HFF-Myc (cell line): ENCODE measurements around the gene IKZF2.

ENCODE experiments used
- DNase-seq: peaks from one replicate; pipeline ENCODE4 v3.0.0-alpha.2; 2011; ENCODE audit warnings: low read depth; ENCODE audit errors: extremely low read depth
- H3K4me3 ChIP-seq: replicated peaks from 2 replicates; pipeline ENCODE4 v1.5.1; 2011; ENCODE audit warnings: low read depth, mild to moderate bottlenecking, control low read depth, low read length
- TF ChIP-seq, protein P1 (sequence below): IDR thresholded peaks from 2 replicates; pipeline ENCODE4 v1.5.1; 2012; ENCODE audit warnings: mild to moderate bottlenecking, low read depth, low read length, control low read depth; ENCODE audit errors: missing control alignments

The IKZF2 gene

DNA sequence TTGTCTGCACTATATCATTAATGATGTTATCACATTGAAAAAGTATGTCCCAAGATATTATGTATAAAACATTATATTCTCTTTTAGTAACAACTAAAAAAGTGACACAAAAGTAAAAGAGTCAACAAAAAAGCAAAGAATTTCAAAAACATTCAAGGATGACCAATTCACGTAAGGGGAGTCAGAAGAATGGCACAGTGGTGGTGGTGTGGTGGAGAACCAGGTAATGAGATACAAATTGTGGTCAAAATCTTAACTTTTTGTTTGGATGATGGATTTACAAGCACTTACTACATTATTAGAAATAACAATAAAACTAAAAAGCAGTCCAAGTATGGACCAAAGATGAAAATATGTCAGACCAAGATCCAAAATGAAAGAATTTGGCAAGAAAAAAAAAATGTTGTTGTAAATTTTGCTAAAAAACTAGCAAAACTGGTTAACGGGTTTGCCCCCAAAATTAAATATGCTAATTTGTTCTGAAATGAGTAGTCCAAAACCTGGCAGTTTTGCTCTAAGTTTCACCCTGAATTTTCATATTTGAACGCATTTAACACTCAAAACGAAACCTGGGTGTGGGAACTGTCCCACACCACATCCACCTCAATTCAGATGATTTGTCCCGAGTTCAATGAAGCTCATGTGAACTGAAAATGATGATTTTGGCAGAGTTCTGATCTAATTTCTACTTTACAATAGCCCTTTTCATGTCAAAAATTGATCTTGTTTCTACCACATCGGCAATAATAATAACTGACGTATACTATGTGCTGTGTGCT lies 135.8 kb downstream of the IKZF2 start:
- DNase-seq: no peak
- H3K4me3 ChIP-seq: no peak overlapping the region
- TF ChIP-seq, protein P1, sequence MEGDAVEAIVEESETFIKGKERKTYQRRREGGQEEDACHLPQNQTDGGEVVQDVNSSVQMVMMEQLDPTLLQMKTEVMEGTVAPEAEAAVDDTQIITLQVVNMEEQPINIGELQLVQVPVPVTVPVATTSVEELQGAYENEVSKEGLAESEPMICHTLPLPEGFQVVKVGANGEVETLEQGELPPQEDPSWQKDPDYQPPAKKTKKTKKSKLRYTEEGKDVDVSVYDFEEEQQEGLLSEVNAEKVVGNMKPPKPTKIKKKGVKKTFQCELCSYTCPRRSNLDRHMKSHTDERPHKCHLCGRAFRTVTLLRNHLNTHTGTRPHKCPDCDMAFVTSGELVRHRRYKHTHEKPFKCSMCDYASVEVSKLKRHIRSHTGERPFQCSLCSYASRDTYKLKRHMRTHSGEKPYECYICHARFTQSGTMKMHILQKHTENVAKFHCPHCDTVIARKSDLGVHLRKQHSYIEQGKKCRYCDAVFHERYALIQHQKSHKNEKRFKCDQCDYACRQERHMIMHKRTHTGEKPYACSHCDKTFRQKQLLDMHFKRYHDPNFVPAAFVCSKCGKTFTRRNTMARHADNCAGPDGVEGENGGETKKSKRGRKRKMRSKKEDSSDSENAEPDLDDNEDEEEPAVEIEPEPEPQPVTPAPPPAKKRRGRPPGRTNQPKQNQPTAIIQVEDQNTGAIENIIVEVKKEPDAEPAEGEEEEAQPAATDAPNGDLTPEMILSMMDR: no peak

DNA sequence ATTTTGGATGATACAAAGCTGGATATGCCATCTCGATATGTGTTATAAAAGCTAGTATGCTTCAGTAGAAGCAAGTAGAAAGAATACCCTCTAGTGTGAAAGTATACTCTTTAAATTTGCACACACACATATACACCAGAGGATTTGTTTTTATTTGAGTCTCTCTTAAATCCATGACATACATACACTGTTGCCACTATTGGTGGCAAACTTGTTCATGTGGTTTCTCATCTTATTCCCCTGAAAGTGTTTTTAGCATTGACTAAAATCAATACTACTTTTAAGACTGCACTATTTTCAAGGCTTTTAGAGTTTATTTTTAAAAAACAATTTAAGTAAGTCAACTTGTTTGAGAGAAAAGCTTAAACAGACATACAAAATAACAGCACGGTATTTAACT lies 137.4 kb downstream of the IKZF2 start:
- DNase-seq: no peak
- H3K4me3 ChIP-seq: no peak overlapping the region
- TF ChIP-seq, protein P1: no peak

- no peak for DNase-seq
- TF ChIP-seq, protein P1: no peak
- no peak overlapping the region for H3K4me3 ChIP-seq
Measured at GRCh38 chr2:213011505-213011904, 139.9 kb downstream of the IKZF2 start.

DNA sequence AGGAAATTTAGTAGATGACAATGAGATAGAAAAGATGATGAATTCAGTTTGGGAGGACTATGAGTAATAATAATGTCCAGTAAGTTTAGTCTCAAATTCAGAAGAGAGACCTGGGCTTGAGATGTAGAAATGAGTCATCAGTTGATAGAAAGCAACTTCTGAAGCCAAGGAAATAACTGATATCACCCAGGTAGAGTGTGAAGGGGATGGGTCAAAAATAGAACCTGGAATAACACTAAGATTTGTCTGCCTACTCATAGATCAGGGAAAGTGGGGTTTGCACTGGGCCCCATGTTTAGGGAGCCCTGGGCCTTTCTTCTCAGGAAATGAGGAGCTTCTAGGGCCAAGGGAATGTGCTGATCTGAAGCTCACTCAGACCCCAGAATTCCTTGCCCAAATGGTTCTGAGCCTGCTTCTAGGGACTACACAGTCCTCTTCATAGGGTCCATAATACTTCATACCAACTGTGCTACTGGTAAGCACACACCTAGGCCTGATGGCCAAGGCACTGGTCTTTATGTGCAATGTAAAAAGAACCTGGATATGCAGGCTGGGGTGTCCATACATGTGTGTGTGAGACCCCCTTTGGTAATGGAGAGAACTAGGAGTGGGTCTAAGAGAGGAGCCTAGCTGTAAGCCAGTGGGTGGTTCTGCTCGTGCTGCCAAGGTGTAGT lies 141.2 kb downstream of the IKZF2 start:
- DNase-seq: no peak
- TF ChIP-seq, protein P1: no peak
- H3K4me3 ChIP-seq: no peak overlapping the region

- no peak for DNase-seq
- H3K4me3 ChIP-seq: no peak overlapping the region
- TF ChIP-seq, protein P1: no peak
Measured at GRCh38 chr2:213007290-213007838, 144.0 kb downstream of the IKZF2 start.

GRCh38 chr2:213004197-213004821 lies 147.1 kb downstream of the IKZF2 start:
- H3K4me3 ChIP-seq: no peak overlapping the region
- DNase-seq: no peak
- TF ChIP-seq, protein P1: no peak
